Measurements from ENCODE around the gene DOCK2.

DOCK2 gene

DNA sequence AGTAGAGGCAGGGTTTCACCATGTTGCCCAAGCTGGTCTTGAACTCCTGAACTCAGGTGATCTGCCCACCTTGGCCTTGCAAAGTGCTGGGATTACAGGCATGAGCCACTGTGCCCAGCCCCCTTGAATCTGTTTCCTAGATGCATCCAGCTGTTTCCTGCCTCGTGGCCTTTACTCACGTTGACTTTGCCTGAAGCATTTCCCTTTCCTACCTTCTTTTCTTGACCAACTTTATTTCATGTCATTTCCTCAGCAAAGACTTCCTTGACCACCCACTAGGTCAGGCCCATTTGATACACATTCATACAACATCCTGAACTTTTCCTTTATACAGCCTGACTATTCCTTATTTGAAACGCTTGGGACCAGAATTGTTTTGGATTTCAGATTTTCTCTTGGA is 51.0 kb downstream of the DOCK2 start:
- TF ChIP-seq ZFX (IDR thresholded peaks at IDR 0.05) = no peak
- TF ChIP-seq, protein P1, sequence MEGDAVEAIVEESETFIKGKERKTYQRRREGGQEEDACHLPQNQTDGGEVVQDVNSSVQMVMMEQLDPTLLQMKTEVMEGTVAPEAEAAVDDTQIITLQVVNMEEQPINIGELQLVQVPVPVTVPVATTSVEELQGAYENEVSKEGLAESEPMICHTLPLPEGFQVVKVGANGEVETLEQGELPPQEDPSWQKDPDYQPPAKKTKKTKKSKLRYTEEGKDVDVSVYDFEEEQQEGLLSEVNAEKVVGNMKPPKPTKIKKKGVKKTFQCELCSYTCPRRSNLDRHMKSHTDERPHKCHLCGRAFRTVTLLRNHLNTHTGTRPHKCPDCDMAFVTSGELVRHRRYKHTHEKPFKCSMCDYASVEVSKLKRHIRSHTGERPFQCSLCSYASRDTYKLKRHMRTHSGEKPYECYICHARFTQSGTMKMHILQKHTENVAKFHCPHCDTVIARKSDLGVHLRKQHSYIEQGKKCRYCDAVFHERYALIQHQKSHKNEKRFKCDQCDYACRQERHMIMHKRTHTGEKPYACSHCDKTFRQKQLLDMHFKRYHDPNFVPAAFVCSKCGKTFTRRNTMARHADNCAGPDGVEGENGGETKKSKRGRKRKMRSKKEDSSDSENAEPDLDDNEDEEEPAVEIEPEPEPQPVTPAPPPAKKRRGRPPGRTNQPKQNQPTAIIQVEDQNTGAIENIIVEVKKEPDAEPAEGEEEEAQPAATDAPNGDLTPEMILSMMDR (conservative IDR thresholded peaks at IDR 0.05) = no peak
- no peak overlapping the region for H3K27ac ChIP-seq

DNA sequence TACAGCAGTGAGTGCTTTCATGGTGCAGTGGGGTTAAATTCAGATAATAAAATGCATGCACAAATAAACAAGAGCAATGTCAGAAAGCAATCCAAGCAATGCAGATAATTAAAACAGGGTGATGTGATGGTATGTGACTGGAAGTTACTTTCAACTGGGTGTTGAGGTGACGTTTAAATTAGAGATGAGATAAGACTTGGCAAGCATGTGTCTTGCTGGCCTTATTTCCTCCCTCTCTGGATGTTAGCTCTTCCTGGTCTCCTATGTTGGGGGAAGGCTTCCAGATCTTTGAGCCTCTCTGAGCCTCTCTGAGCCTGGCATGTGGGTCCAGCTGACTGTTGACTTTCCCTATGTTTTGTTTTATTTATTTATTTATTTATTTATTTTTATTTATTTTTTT is 54.4 kb downstream of the DOCK2 start:
- TF ChIP-seq ZFX (IDR thresholded peaks at IDR 0.05) = no peak
- TF ChIP-seq, protein P1 (conservative IDR thresholded peaks at IDR 0.05) = no peak
- H3K27ac ChIP-seq = no peak overlapping the region

DNA sequence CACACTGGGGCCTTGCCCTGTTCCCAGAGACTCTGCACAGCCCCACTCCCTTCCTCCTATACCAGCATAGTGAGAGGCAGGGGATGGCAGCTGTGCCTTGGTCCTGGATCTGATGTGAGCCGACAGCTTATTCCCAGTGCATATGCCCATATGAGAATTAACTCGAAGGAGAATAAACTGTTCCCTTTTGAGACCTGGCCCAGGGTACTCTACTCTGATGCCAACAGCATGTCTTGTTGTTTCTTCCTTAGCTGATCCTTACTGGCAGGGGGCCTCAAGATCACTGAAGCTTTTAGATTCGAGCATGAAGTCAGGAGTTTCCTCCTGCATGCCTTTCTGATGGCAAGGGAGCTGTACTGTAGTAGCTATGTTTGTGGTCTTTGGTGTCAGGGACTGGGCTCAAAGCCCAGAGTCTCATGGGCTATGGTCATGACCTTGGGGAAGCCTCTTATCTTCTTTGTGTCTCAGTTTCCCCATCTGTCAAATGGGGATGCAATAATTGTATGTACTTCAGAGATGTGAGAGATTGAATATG is 57.1 kb downstream of the DOCK2 start:
- no peak for TF ChIP-seq ZFX (IDR thresholded peaks at IDR 0.05)
- TF ChIP-seq, protein P1 (conservative IDR thresholded peaks at IDR 0.05) = no peak
- H3K27ac ChIP-seq = no peak overlapping the region

DNA sequence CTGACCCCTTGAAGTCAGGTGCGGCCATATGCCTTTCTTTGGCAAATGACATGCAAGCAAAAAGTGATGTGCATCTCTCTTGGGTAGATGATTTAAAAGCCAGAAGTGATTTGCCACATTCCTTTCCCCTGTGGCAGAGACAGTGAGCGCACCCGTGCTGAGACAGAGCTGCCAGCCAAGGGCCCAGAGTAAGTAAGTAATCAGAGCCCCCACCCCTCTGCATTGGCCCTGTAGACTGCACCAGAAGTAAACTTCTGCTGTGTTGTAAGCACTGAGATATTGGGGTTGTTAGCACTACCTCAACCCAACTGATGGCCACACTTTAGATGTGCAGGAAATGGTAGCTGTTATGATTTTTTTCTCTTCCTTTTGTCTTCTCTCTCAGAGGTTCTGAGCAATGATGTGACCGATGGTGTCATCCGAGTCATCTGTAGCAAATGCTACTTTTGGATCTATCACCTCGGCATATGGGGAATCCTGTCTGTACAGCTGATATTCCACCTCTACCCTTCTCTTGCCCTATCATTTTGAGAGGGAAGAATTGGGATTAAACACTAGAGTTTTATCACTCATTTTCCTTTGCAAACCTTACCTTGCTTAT is 58.0 kb downstream of the DOCK2 start:
- TF ChIP-seq, protein P1 (conservative IDR thresholded peaks at IDR 0.05) = no peak
- no peak for TF ChIP-seq ZFX (IDR thresholded peaks at IDR 0.05)
- H3K27ac ChIP-seq = no peak overlapping the region

DNA sequence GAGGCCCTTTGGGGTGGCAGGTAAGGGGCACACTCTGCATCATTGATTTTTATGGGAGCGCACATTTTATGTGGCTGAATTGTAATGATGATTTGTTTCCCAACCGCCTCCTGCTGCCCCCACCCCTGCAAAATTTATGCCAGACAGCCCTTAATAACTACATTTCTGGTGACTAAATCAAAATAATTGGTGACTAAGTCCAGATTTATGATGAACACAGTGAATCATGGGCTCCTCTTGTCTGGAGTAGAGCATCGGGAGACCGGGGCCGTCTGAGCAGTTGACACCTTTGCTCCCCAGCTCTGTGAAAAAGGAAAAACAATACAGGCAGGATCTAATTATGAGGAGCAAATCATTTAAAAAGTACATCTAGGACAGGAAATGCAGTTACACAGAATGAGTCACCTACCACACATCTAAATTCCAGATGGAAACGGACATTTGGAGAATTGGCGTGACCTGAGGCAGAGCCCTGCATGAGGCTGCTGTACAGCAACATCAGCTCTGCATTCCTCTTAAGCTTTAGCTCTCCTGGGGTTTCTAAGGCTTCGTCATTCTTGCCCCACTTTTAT is 58.9 kb downstream of the DOCK2 start:
- no peak overlapping the region for H3K27ac ChIP-seq
- TF ChIP-seq ZFX (IDR thresholded peaks at IDR 0.05) = no peak
- TF ChIP-seq, protein P1 (conservative IDR thresholded peaks at IDR 0.05) = no peak

DNA sequence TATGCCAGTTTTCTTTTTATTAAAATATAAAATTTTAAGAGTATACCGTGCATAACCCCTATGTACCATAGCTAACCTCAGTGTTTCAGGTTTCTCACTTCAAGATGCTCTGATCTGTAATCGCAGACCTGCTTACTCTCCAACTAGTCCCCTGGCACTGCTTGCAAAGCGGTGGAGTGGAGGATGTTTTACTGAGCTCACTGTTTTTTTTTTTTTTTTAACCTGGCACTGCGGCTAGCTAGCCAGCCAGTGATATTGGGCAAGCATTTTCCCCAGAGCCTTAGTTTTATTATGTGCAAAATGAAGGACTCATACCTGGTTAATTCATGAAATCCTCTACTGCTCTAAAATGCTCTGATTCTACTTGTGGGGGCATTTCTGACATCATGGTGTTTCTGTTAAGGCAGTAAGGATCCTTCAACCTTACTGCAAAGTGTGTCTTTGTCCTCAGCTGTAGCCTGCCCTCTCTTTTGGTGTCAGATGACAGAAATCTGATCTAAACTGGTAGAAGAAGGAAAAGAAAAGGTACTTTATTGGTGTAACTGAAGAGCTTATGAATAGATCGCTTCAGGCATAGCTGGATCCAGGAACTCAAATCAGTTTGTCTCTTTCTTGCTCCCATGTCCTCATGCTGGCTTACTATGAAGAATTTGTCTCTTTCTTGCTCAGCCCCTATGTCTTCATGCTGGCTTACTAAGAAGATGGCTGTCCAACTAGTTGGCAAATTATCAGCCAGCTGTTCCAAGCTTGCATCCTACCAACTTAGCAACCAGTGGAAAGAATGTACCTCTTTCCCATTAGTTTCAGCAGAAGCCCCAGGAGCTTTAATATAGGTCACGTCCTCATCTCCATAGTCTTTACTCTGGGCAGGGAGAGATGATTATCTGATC is 59.8 kb downstream of the DOCK2 start:
- TF ChIP-seq, protein P1 (conservative IDR thresholded peaks at IDR 0.05) = no peak
- no peak for TF ChIP-seq ZFX (IDR thresholded peaks at IDR 0.05)
- H3K27ac ChIP-seq = no peak overlapping the region

DNA sequence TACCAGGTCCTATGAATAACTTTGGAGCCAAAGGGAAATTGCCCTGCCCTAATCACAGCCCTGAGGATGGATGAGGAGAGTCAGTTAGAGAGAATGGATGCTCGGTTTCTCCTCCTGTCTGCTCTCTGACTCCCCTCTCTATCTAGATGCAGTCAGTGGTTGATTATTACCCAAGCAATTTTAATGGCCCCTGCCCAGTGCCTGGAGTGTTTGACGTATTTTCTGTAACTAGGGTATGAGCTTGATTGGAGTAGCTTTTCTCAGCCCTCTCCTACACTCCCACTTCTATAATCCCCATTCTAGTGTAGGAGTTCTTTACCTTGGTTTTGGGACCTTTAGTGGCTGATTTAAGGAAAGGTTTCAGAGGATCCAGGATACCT is 60.4 kb downstream of the DOCK2 start:
- no peak overlapping the region for H3K27ac ChIP-seq
- no peak for TF ChIP-seq ZFX (IDR thresholded peaks at IDR 0.05)
- TF ChIP-seq, protein P1 (conservative IDR thresholded peaks at IDR 0.05) = no peak
